GM12878 (cell line): ENCODE results near the gene DGKB. TPM values are rescaled to one million over a fixed set of nuclear protein-coding genes. Genes with fewer than 3 reads are reported as not detected.

Experiments
- ATAC-seq: fragments of 200-7000 bp; cut with Tn5 transposase; 3 replicates; pipeline ENCODE4 v1.9.1; 2020; ENCODE audit warnings: mild to moderate bottlenecking, moderate library complexity
- BruUV-seq: library from RNA; stranded (reverse); fragments of 400-500 nt; replicated peaks from 2 replicates; lab custom pipeline; 2021; lab: Mats Ljungman, UMichigan
- CTCF ChIA-PET: fragments of 300-600 bp; sonication (Branson Sonifier 250); formaldehyde crosslinking; extraction: SDS; loops from one replicate; lab custom pipeline; 2021; ENCODE audit warnings: inconsistent platforms; lab: Yijun Ruan, JAX
- POLR2A ChIA-PET: fragments of 350-600 bp; formaldehyde crosslinking; extraction: SDS; loops from one replicate; lab custom pipeline; 2021; ENCODE audit warnings: inconsistent platforms; lab: Charles Lee
- RAD21 ChIA-PET: fragments of 300-600 bp; sonication (Branson Sonifier 250); formaldehyde crosslinking; loops from one replicate; lab custom pipeline; 2023; ENCODE audit warnings: antibody characterized with exemption; ENCODE audit not compliant: unreplicated experiment; lab: Charles Lee
- SMC1A ChIA-PET: fragments of 300-600 bp; sonication (Branson Sonifier 250); formaldehyde crosslinking; loops from one replicate; lab custom pipeline; 2023; ENCODE audit not compliant: unreplicated experiment, uncharacterized antibody; lab: Charles Lee
- DNase-seq: peaks from one replicate; pipeline ENCODE4 v3.0.0-alpha.2; 2011; ENCODE audit warnings: low read depth, low spot score
- FAIRE-seq: peaks from 3 replicates; lab custom pipeline; 2011; peaks lifted over from hg19 to GRCh38; lab: Jason Lieb, UNC
- H2AFZ ChIP-seq: 2 replicates; pipeline ENCODE4 v1.6.0; 2011; ENCODE audit warnings: low read depth, low read length, control low read depth; ENCODE audit not compliant: control insufficient read depth
- H3K27ac ChIP-seq: 2 replicates; pipeline ENCODE4 v1.5.1; 2011; ENCODE audit warnings: control low read depth; ENCODE audit not compliant: control insufficient read depth, insufficient read depth
- H3K27me3 ChIP-seq, 2 experiments: replicated peaks in 1 of 2; 2 replicates each; pipeline versions ENCODE4 v1.6.0 to v1.6.1; 2011; ENCODE audit warnings: low read length in 1 of 2; ENCODE audit not compliant: control insufficient read depth in 2 of 2, insufficient read depth in 2 of 2
- H3K36me3 ChIP-seq, 2 experiments: 2 replicates each; pipeline ENCODE4 v1.5.1; 2011; ENCODE audit warnings: low read length in 1 of 2; ENCODE audit not compliant: control insufficient read depth in 2 of 2, insufficient read depth in 2 of 2
- H3K4me1 ChIP-seq: 2 replicates; pipeline ENCODE4 v1.6.1; 2011; ENCODE audit warnings: mild to moderate bottlenecking, low read length, moderate library complexity, mixed read lengths; ENCODE audit not compliant: control insufficient read depth, insufficient read depth
- H3K4me2 ChIP-seq: 2 replicates; pipeline ENCODE4 v1.6.0; 2011; ENCODE audit warnings: control low read depth; ENCODE audit not compliant: control insufficient read depth, insufficient read depth
- H3K4me3 ChIP-seq: fragments of 200-600 bp; sonication (generic); 2 replicates; pipeline ENCODE4 v1.5.1; 2016
- H3K79me2 ChIP-seq: 2 replicates; pipeline ENCODE4 v1.6.0; 2011; ENCODE audit warnings: low read length; ENCODE audit not compliant: control insufficient read depth, insufficient read depth
- H3K9ac ChIP-seq: 2 replicates; pipeline ENCODE4 v1.8.0; 2011; ENCODE audit warnings: low read length, control low read depth, mixed read lengths; ENCODE audit not compliant: control insufficient read depth, insufficient read depth
- H3K9me3 ChIP-seq: replicated peaks from 3 replicates; pipeline ENCODE4 v1.5.1; 2011; ENCODE audit warnings: mild to moderate bottlenecking, low read length; ENCODE audit not compliant: control insufficient read depth, insufficient read depth
- H4K20me1 ChIP-seq: 2 replicates; pipeline ENCODE4 v1.6.0; 2011; ENCODE audit not compliant: control insufficient read depth, insufficient read depth
- CUX1 ChIP-seq: IDR thresholded peaks from 2 replicates; pipeline ENCODE4 v1.6.1; 2012; ENCODE audit warnings: improper control_type of control experiment, low read depth, low read length; ENCODE audit not compliant: insufficient replicate concordance
- E4F1 ChIP-seq: fragments of 450-650 bp; IDR thresholded peaks from 2 replicates; pipeline ENCODE4 v1.6.1; 2018; ENCODE audit warnings: borderline replicate concordance, mild to moderate bottlenecking; ENCODE audit not compliant: partially characterized antibody
- IRF3 ChIP-seq: fragments of 450-650 bp; IDR thresholded peaks from 2 replicates; pipeline ENCODE4 v1.6.1; 2014; ENCODE audit warnings: mild to moderate bottlenecking
- KAT2A ChIP-seq: conservative IDR thresholded peaks from 2 replicates; pipeline ENCODE4 v1.6.1; 2011; ENCODE audit warnings: low read depth, low read length; ENCODE audit not compliant: control insufficient read depth
- MEF2A ChIP-seq: IDR thresholded peaks from 2 replicates; pipeline ENCODE4 v1.6.1; 2011; ENCODE audit warnings: low read depth, mild to moderate bottlenecking, low read length, moderate library complexity; ENCODE audit not compliant: insufficient read depth
- RAD51 ChIP-seq: fragments of 450-650 bp; IDR thresholded peaks from 2 replicates; pipeline ENCODE4 v1.6.1; 2016; ENCODE audit warnings: moderate library complexity, mild to moderate bottlenecking, inconsistent platforms
- RELB ChIP-seq: fragments of 450-650 bp; IDR thresholded peaks from 2 replicates; pipeline ENCODE4 v1.6.1; 2017; ENCODE audit warnings: low read depth, mild to moderate bottlenecking, moderate library complexity
- SREBF1 ChIP-seq: IDR thresholded peaks from 2 replicates; pipeline ENCODE4 v1.6.1; 2012; ENCODE audit warnings: mild to moderate bottlenecking, low read length
- YY1 ChIP-seq: IDR thresholded peaks from 2 replicates; pipeline ENCODE4 v1.6.1; 2011; ENCODE audit warnings: low read depth, mild to moderate bottlenecking, low read length
- WGBS: methylation state at CpG from one replicate; pipeline ENCODE4 v1.1.6; 2016; ENCODE audit warnings: low lambda C conversion rate; ENCODE audit not compliant: insufficient replicate concordance, insufficient coverage; ENCODE audit errors: missing lambda C conversion rate; 5-methylcytosine and 5-hydroxymethylcytosine counted together
- in situ Hi-C: fragments of 300-500 bp; cut with MboI; formaldehyde crosslinking; loops from 9 replicates; pipeline ENCODE4 v1.14.3; 2018; ENCODE audit warnings: mixed read lengths
- intact Hi-C: fragments of 100-400 bp; cut with micrococcal nuclease; formaldehyde crosslinking; loops from one replicate; pipeline ENCODE4 v1.14.2; 2022; ENCODE audit not compliant: unreplicated experiment
- polyA plus RNA-seq, 11 experiments: library from polyadenylated mRNA; depleted of rRNA in 4 of 11; unstranded in 6 of 11; stranded (reverse) in 5 of 11; fragments of >200 nt; fragmentation: Nextera tagmentation in 4 of 11; fragmentation: Illumina TruSeq in 1 of 11; extraction: Ambion mirVana in 4 of 11; extraction: Trizol in 1 of 11; gene quantifications; 1 replicate in 1 of 11; 2 replicates in 10 of 11; pipeline versions ENCODE4 v1.2.1 to v1.2.3, GENCODE V29; 2011 to 2016; ENCODE audit warnings: inconsistent platforms in 2 of 11, missing spikeins in 2 of 11, low read depth in 1 of 11
- total RNA-seq, 4 experiments: library from RNA; depleted of rRNA in 3 of 4; stranded (reverse); fragments of >200 nt in 3 of 4; fragmentation: Illumina TruSeq in 1 of 4; extraction: Trizol in 1 of 4; gene quantifications; 2 replicates each; pipeline versions ENCODE4 v1.2.1 to v1.2.3, GENCODE V29; 2013 to 2021

The DGKB gene
- total and polyA plus RNA-seq, 10 of the 15 experiments (the other 5 are each of a cell fraction or from before 2014, with no cell fraction given): 0.02 to 0.10 (median 0.04) TPM; not detected in 6

- TF ChIP-seq CUX1: no peak
- no peak for TF ChIP-seq IRF3
Observed at GRCh38 chr7:14745076-14745475, 157.5 kb downstream of the DGKB start (continued).

GRCh38 chr7:14740606-14741005, 161.9 kb downstream of the DGKB start:
- Histone ChIP-seq H3K4me3 (no peak overlapping the region), H2AFZ (no peak overlapping the region), H3K9me3 (no peaks in the 10 kb centered on the region; the same call in 1 of the 3 replicates), H3K27me3 (no peaks in the 10 kb centered on the region), H3K4me1 (no peaks in the 10 kb centered on the region), H3K79me2 (no peaks in the 10 kb centered on the region), H3K36me3 (no peaks in the 10 kb centered on the region), H3K4me2 (no peak overlapping the region), H4K20me1 (no peaks in the 10 kb centered on the region), H3K27ac (no peak overlapping the region), H3K9ac (no peak overlapping the region)
- ChIA-PET RAD21 (interaction anchor here (0.5 kb wide), 1 partner anchor 254 kb away, joined by 4 read pairs; no protein-coding TSS in a partner anchor), POLR2A (no interaction called here), CTCF (no interaction called here), SMC1A (interaction anchor here (1.1 kb wide), 1 partner anchor 14 kb away, joined by 3 read pairs; no protein-coding TSS in a partner anchor)
- DNase-seq (no peak), FAIRE-seq (no peak), ATAC-seq (no peak)
- in situ Hi-C loops: no loop called here
- intact Hi-C loops: no loop called here
- BruUV-seq: no TSS peak
- WGBS: 20% methylated on average over 4 of the region's 4 CpGs
- TF ChIP-seq SREBF1 (no peak), E4F1 (no peak), RAD51 (no peak), YY1 (no peak), KAT2A (no peak), RELB (no peak), MEF2A (no peak)
